ENCODE measurements around the gene CIITA. TPM values are rescaled to one million over a fixed set of nuclear protein-coding genes. Genes with fewer than 3 reads are reported as not detected.
A peak's percentile ranks its signal among the peaks of the same experiment; 100 is the strongest.
"Not testable (repeated sequence)": the region's sequence is repeated elsewhere in the genome, so short reads cannot be mapped to it uniquely, and the experiment has no call there.

The CIITA gene
- total RNA-seq, 1 experiment from 2014 or later = not detected

- H3K23me2 ChIP-seq (ENCODE audit: insufficient read length, low read depth, low read length, poor library complexity, severe bottlenecking) = no peaks in the 10 kb centered on the region
- H3K4me1 ChIP-seq (ENCODE audit: insufficient read depth, low read length) = no peaks in the 10 kb centered on the region
- no peak overlapping the region for H3K18ac ChIP-seq (ENCODE audit: insufficient read length, low read depth, low read length)
- no peak overlapping the region for H4K91ac ChIP-seq (ENCODE audit: insufficient read length, low read depth, low read length)
- Mint-ChIP-seq H3K4me3 (no peak overlapping the region), H3K9me3 (no peaks in the 10 kb centered on the region), H3K36me3 (ENCODE audit: insufficient read depth in 1 of 3, low read depth in 3 of 3) (peaks cover 6 to 14% (median 11%) of the 10 kb centered on the region in 3 experiments), H3K27ac (peak overlapping the region in 1 of 3 experiments; percentile 67; a peak in 3 of 7 replicates), H3K27me3 (ENCODE audit: low read depth) (no peaks in the 10 kb centered on the region; the same call in 1 of the 2 replicates), H3K4me1 (peaks cover 0 to 8% of the 10 kb centered on the region in 2 experiments; a peak in 3 of 4 replicates)
- H3K27ac ChIP-seq (ENCODE audit: insufficient read length, low read depth, low read length) = no peak overlapping the region
- H3K4ac ChIP-seq (ENCODE audit: low read depth, low read length) = no peak overlapping the region
- H3K14ac ChIP-seq (ENCODE audit: insufficient read depth, low read length) = no peak overlapping the region; the same call in 1 of the 2 replicates
- no peak overlapping the region for H2BK20ac ChIP-seq (ENCODE audit: low read depth, low read length, poor library complexity, severe bottlenecking)
- H3K27me3 ChIP-seq (ENCODE audit: insufficient read depth, low read length) = no peaks in the 10 kb centered on the region
- no peak overlapping the region for H2AK5ac ChIP-seq (ENCODE audit: insufficient read length, low read length)
- no peak overlapping the region for H3K56ac ChIP-seq (ENCODE audit: insufficient read length, low read depth, low read length)
- no peaks in the 10 kb centered on the region for H3K79me2 ChIP-seq (ENCODE audit: insufficient read depth, low read length)
- no peak for DNase-seq
- H2BK120ac ChIP-seq (ENCODE audit: low read depth, low read length, poor library complexity, severe bottlenecking) = no peak overlapping the region
- no peaks in the 10 kb centered on the region for H3K79me1 ChIP-seq (ENCODE audit: insufficient read depth, low read depth, low read length, poor library complexity, severe bottlenecking)
- H4K20me1 ChIP-seq (ENCODE audit: control insufficient read depth, insufficient read depth, insufficient read length) = no peaks in the 10 kb centered on the region
- TF ChIP-seq CTCF (conservative IDR thresholded peaks at IDR 0.05) = no peak
- WGBS (ENCODE audit: extremely low coverage, insufficient read length, low lambda C conversion rate) = no CpG with 5 or more reads among the region's 14 CpGs
- no peak overlapping the region for H4K8ac ChIP-seq (replicated peaks; ENCODE audit: insufficient read length, low read depth, low read length)
- no peak overlapping the region for H2BK12ac ChIP-seq (ENCODE audit: insufficient read length, low read depth, low read length)
- no peak overlapping the region for H2BK15ac ChIP-seq (ENCODE audit: low read depth, low read length)
- H2AFZ ChIP-seq (ENCODE audit: low read length) = no peak overlapping the region
- H4K5ac ChIP-seq (ENCODE audit: insufficient read length, low read depth, low read length) = no peak overlapping the region
- H3K23ac ChIP-seq (ENCODE audit: insufficient read length, low read depth, low read length) = no peak overlapping the region
- no peak overlapping the region for H3T11ph ChIP-seq (ENCODE audit: low read length)
- no peak overlapping the region for H2BK5ac ChIP-seq (ENCODE audit: insufficient read length, low read length)
- no peak overlapping the region for H3K4me2 ChIP-seq (ENCODE audit: insufficient read depth, insufficient read length, low read length)
- H3K9me3 ChIP-seq (ENCODE audit: control insufficient read depth, low read depth, low read length) = no peaks in the 10 kb centered on the region
- no peak overlapping the region for H3K9ac ChIP-seq (ENCODE audit: extremely low read depth, insufficient read length, low read length)
Observed at GRCh38 chr16:10923650-10924214, 46.7 kb downstream of the CIITA start.

- not testable (repeated sequence) for H3K9me3 ChIP-seq (ENCODE audit: control insufficient read depth, low read depth, low read length); H3K27me3 ChIP-seq (ENCODE audit: insufficient read depth, low read length); H2AK5ac ChIP-seq (ENCODE audit: insufficient read length, low read length); H3K4me3 Mint-ChIP-seq; H4K20me1 ChIP-seq (ENCODE audit: control insufficient read depth, insufficient read depth, insufficient read length); H3K56ac ChIP-seq (ENCODE audit: insufficient read length, low read depth, low read length); H2BK15ac ChIP-seq (ENCODE audit: low read depth, low read length); H2BK12ac ChIP-seq (ENCODE audit: insufficient read length, low read depth, low read length); H4K8ac ChIP-seq (replicated peaks; ENCODE audit: insufficient read length, low read depth, low read length); H3K4ac ChIP-seq (ENCODE audit: low read depth, low read length); H2AFZ ChIP-seq (ENCODE audit: low read length); H3K4me1 ChIP-seq (ENCODE audit: insufficient read depth, low read length); H3K4me2 ChIP-seq (ENCODE audit: insufficient read depth, insufficient read length, low read length); H4K91ac ChIP-seq (ENCODE audit: insufficient read length, low read depth, low read length); H3K23ac ChIP-seq (ENCODE audit: insufficient read length, low read depth, low read length); H2BK120ac ChIP-seq (ENCODE audit: low read depth, low read length, poor library complexity, severe bottlenecking); H4K5ac ChIP-seq (ENCODE audit: insufficient read length, low read depth, low read length); H2BK5ac ChIP-seq (ENCODE audit: insufficient read length, low read length); H2BK20ac ChIP-seq (ENCODE audit: low read depth, low read length, poor library complexity, severe bottlenecking); H3K27ac ChIP-seq (ENCODE audit: insufficient read length, low read depth, low read length); H3K79me2 ChIP-seq (ENCODE audit: insufficient read depth, low read length); H3K79me1 ChIP-seq (ENCODE audit: insufficient read depth, low read depth, low read length, poor library complexity, severe bottlenecking); H3K14ac ChIP-seq (ENCODE audit: insufficient read depth, low read length); H3K23me2 ChIP-seq (ENCODE audit: insufficient read length, low read depth, low read length, poor library complexity, severe bottlenecking); H3K4me1 Mint-ChIP-seq; H3T11ph ChIP-seq (ENCODE audit: low read length); H3K9me3 Mint-ChIP-seq; H3K9ac ChIP-seq (ENCODE audit: extremely low read depth, insufficient read length, low read length); H3K18ac ChIP-seq (ENCODE audit: insufficient read length, low read depth, low read length); H3K27me3 Mint-ChIP-seq (ENCODE audit: low read depth); H3K27ac Mint-ChIP-seq; DNase-seq
- no CpG with 5 or more reads among the region's 3 CpGs for WGBS (ENCODE audit: extremely low coverage, insufficient read length, low lambda C conversion rate)
- H3K36me3 Mint-ChIP-seq (ENCODE audit: insufficient read depth in 1 of 3, low read depth in 3 of 3) = peaks cover 6 to 26% (median 16%) of the 10 kb centered on the region in 3 experiments
Observed at GRCh38 chr16:10925285-10925684, 48.3 kb downstream of the CIITA start.
